ENCODE results near the gene SPEF2. TPM values are rescaled to one million over a fixed set of nuclear protein-coding genes. Genes with fewer than 3 reads are reported as not detected.
"Not testable (repeated sequence)": the region's sequence is repeated elsewhere in the genome, so short reads cannot be mapped to it uniquely, and the experiment has no call there.

Gene SPEF2
- total RNA-seq, 2 experiments from 2014 or later = 10.8 to 13.1 TPM

- CTCF ChIA-PET = interaction anchor here (0.7 to 7.8 kb wide), 6 partner anchors 24 to 377 kb away, joined by 3 to 87 read pairs (median 3); no protein-coding TSS in a partner anchor
- H3K4me3 Mint-ChIP-seq = peak overlapping the region; percentile 79
- POLR2A ChIA-PET = interaction anchor here (0.5 to 16.3 kb wide), 21 partner anchors 9 to 924 kb away, joined by 3 to 422 read pairs (median 10); partner anchors contain the start of gene SPEF2
- peaks cover 80% of the 10 kb centered on the region for H3K4me1 Mint-ChIP-seq
- peak overlapping the region; percentile 98 for H3K27ac Mint-ChIP-seq
- peaks cover 26% of the 10 kb centered on the region for H3K36me3 Mint-ChIP-seq (ENCODE audit: low read depth)
- H3K9me3 Mint-ChIP-seq = peaks cover under 1% of the 10 kb centered on the region
- H3K27me3 Mint-ChIP-seq = no peaks in the 10 kb centered on the region
- peak; percentile 67 for DNase-seq
These were observed 236.6 kb downstream of the SPEF2 start for GRCh38 chr5:35854248-35854647.

- no peak for DNase-seq
- H3K36me3 Mint-ChIP-seq (ENCODE audit: low read depth) = peaks cover 34% of the 10 kb centered on the region
- H3K4me3 Mint-ChIP-seq = peak overlapping the region; percentile 79
- peak overlapping the region; percentile 98 for H3K27ac Mint-ChIP-seq
- no peaks in the 10 kb centered on the region for H3K9me3 Mint-ChIP-seq
- CTCF ChIA-PET = interaction anchor here (1.0 to 7.8 kb wide), 4 partner anchors 25 to 75 kb away, joined by 3 to 87 read pairs (median 3); no protein-coding TSS in a partner anchor
- POLR2A ChIA-PET = interaction anchor here (1.2 to 16.3 kb wide), 15 partner anchors 18 to 238 kb away, joined by 3 to 422 read pairs (median 13); partner anchors contain the start of gene SPEF2
- H3K4me1 Mint-ChIP-seq = peaks cover 87% of the 10 kb centered on the region
- H3K27me3 Mint-ChIP-seq = no peaks in the 10 kb centered on the region
These were observed 237.5 kb downstream of the SPEF2 start for GRCh38 chr5:35855187-35855586.

GRCh38 chr5:35856186-35856764, 238.6 kb downstream of the SPEF2 start:
- H3K27me3 Mint-ChIP-seq, H3K9me3 Mint-ChIP-seq, DNase-seq: not testable (repeated sequence)
- Mint-ChIP-seq H3K27ac (peak overlapping the region; percentile 82), H3K36me3 (ENCODE audit: low read depth) (peaks cover 41% of the 10 kb centered on the region), H3K4me1 (peaks cover 87% of the 10 kb centered on the region), H3K4me3 (peak overlapping the region; percentile 76)
- ChIA-PET CTCF (interaction anchor here (1.0 to 7.8 kb wide), 6 partner anchors 22 to 205 kb away, joined by 3 to 87 read pairs (median 6); no protein-coding TSS in a partner anchor), POLR2A (interaction anchor here (0.6 to 16.3 kb wide), 19 partner anchors 18 to 238 kb away, joined by 3 to 422 read pairs (median 10); no protein-coding TSS in a partner anchor)

- no peak for DNase-seq
- POLR2A ChIA-PET = interaction anchor here (0.6 to 16.3 kb wide), 18 partner anchors 17 to 238 kb away, joined by 3 to 422 read pairs (median 8); no protein-coding TSS in a partner anchor
- peaks cover 47% of the 10 kb centered on the region for H3K36me3 Mint-ChIP-seq (ENCODE audit: low read depth)
- no peaks in the 10 kb centered on the region for H3K27me3 Mint-ChIP-seq
- H3K4me3 Mint-ChIP-seq = peak within 1 kb of the TSS; percentile 79
- peaks cover 87% of the 10 kb centered on the region for H3K4me1 Mint-ChIP-seq
- peak within 1 kb of the TSS; percentile 98 for H3K27ac Mint-ChIP-seq
- CTCF ChIA-PET = interaction anchor here (1.0 to 7.8 kb wide), 7 partner anchors 34 to 239 kb away, joined by 4 to 87 read pairs (median 12); partner anchors contain the start of gene SPEF2
- H3K9me3 Mint-ChIP-seq = no peaks in the 10 kb centered on the region
These were observed 239.2 kb downstream of the SPEF2 start, which contains the start of gene IL7R for GRCh38 chr5:35856765-35857351. TSS of gene IL7R (plus strand) at chr5:35856891. CDS start at chr5:35856978, 87 bp downstream.

GRCh38 chr5:35857606-35858205, 240.0 kb downstream of the SPEF2 start:
- Mint-ChIP-seq H3K9me3 (no peaks in the 10 kb centered on the region), H3K36me3 (ENCODE audit: low read depth) (peaks cover 55% of the 10 kb centered on the region), H3K27me3 (no peaks in the 10 kb centered on the region), H3K4me1 (peaks cover 87% of the 10 kb centered on the region), H3K4me3 (peak overlapping the region; percentile 76), H3K27ac (peak overlapping the region; percentile 82)
- DNase-seq = no peak
- ChIA-PET CTCF (interaction anchor here (1.0 to 7.8 kb wide), 8 partner anchors 35 to 378 kb away, joined by 3 to 87 read pairs (median 8); partner anchors contain the start of gene SPEF2), POLR2A (interaction anchor here (0.8 to 16.3 kb wide), 18 partner anchors 10 to 240 kb away, joined by 3 to 422 read pairs (median 10); partner anchors contain the start of gene SPEF2)

GRCh38 chr5:35859101-35859661, 241.5 kb downstream of the SPEF2 start:
- H3K27me3 Mint-ChIP-seq = no peaks in the 10 kb centered on the region
- peaks cover under 1% of the 10 kb centered on the region for H3K9me3 Mint-ChIP-seq
- peak overlapping the region; percentile 81 for H3K4me3 Mint-ChIP-seq
- no peak for DNase-seq
- peaks cover 86% of the 10 kb centered on the region for H3K4me1 Mint-ChIP-seq
- ChIA-PET CTCF (interaction anchor here (1.0 to 7.8 kb wide), 11 partner anchors 14 to 242 kb away, joined by 3 to 87 read pairs (median 5); partner anchors contain the start of gene SPEF2), POLR2A (interaction anchor here (0.9 to 16.3 kb wide), 23 partner anchors 10 to 292 kb away, joined by 3 to 422 read pairs (median 5); partner anchors contain the start of genes LMBRD2, SKP2 and SPEF2)
- H3K27ac Mint-ChIP-seq = peak overlapping the region; percentile 66
- peaks cover 67% of the 10 kb centered on the region for H3K36me3 Mint-ChIP-seq (ENCODE audit: low read depth)

GRCh38 chr5:35860686-35861085, 243.0 kb downstream of the SPEF2 start:
- H3K4me3 Mint-ChIP-seq = peak overlapping the region; percentile 81
- peak overlapping the region; percentile 66 for H3K27ac Mint-ChIP-seq
- ChIA-PET POLR2A (interaction anchor here (0.7 to 16.3 kb wide), 7 partner anchors 9 to 240 kb away, joined by 3 to 422 read pairs (median 20); no protein-coding TSS in a partner anchor), CTCF (interaction anchor here (1.4 to 7.8 kb wide), 3 partner anchors 64 to 80 kb away, joined by 4 to 87 read pairs (median 21); no protein-coding TSS in a partner anchor)
- peaks cover 7% of the 10 kb centered on the region for H3K9me3 Mint-ChIP-seq
- peaks cover 84% of the 10 kb centered on the region for H3K4me1 Mint-ChIP-seq
- no peaks in the 10 kb centered on the region for H3K27me3 Mint-ChIP-seq
- H3K36me3 Mint-ChIP-seq (ENCODE audit: low read depth) = peaks cover 81% of the 10 kb centered on the region
- DNase-seq = no peak

GRCh38 chr5:35861718-35862117, 244.1 kb downstream of the SPEF2 start:
- H3K4me1 Mint-ChIP-seq = peaks cover 81% of the 10 kb centered on the region
- peaks cover 89% of the 10 kb centered on the region for H3K36me3 Mint-ChIP-seq (ENCODE audit: low read depth)
- no peak for DNase-seq
- H3K27me3 Mint-ChIP-seq = no peaks in the 10 kb centered on the region
- H3K4me3 Mint-ChIP-seq = peak overlapping the region; percentile 81
- H3K9me3 Mint-ChIP-seq = peaks cover 7% of the 10 kb centered on the region
- CTCF ChIA-PET = interaction anchor here (1.4 to 2.0 kb wide), 2 partner anchors 84 to 244 kb away, joined by 3 to 5 read pairs; partner anchors contain the start of gene SPEF2
- POLR2A ChIA-PET = interaction anchor here (4.4 to 16.3 kb wide), 2 partner anchors 36 to 41 kb away, joined by 20 to 422 read pairs; no protein-coding TSS in a partner anchor
- H3K27ac Mint-ChIP-seq = peak overlapping the region; percentile 51

GRCh38 chr5:35862126-35862525, 244.5 kb downstream of the SPEF2 start:
- Mint-ChIP-seq H3K27me3 (no peaks in the 10 kb centered on the region), H3K27ac (peak overlapping the region; percentile 51), H3K9me3 (peaks cover 7% of the 10 kb centered on the region), H3K4me3 (peak overlapping the region; percentile 81), H3K36me3 (ENCODE audit: low read depth) (peaks cover 88% of the 10 kb centered on the region), H3K4me1 (peaks cover 79% of the 10 kb centered on the region)
- CTCF ChIA-PET = interaction anchor here (1.3 to 2.0 kb wide), 4 partner anchors 11 to 244 kb away, joined by 3 to 5 read pairs (median 4); partner anchors contain the start of gene SPEF2
- POLR2A ChIA-PET = interaction anchor here (1.2 to 16.3 kb wide), 5 partner anchors 8 to 83 kb away, joined by 4 to 422 read pairs (median 10); no protein-coding TSS in a partner anchor
- no peak for DNase-seq

GRCh38 chr5:35863159-35863558, 245.5 kb downstream of the SPEF2 start:
- peak overlapping the region; percentile 69 for H3K4me3 Mint-ChIP-seq
- peaks cover 90% of the 10 kb centered on the region for H3K36me3 Mint-ChIP-seq (ENCODE audit: low read depth)
- H3K4me1 Mint-ChIP-seq = peaks cover 77% of the 10 kb centered on the region
- ChIA-PET CTCF (interaction anchor here (1.1 to 2.0 kb wide), 6 partner anchors 12 to 245 kb away, joined by 3 to 5 read pairs (median 4); partner anchors contain the start of gene SPEF2), POLR2A (interaction anchor here (0.7 to 16.3 kb wide), 8 partner anchors 9 to 384 kb away, joined by 3 to 422 read pairs (median 4); no protein-coding TSS in a partner anchor)
- H3K27me3 Mint-ChIP-seq = no peaks in the 10 kb centered on the region
- peaks cover 7% of the 10 kb centered on the region for H3K9me3 Mint-ChIP-seq
- H3K27ac Mint-ChIP-seq = peak overlapping the region; percentile 50
- DNase-seq = no peak
